ENCODE results near the gene GNAZ. TPM values are rescaled to one million over a fixed set of nuclear protein-coding genes. Genes with fewer than 3 reads are reported as not detected.

GNAZ gene
- total and polyA plus RNA-seq, 12 donors = 1.3 to 4.2 (median 2.3) TPM

DNA sequence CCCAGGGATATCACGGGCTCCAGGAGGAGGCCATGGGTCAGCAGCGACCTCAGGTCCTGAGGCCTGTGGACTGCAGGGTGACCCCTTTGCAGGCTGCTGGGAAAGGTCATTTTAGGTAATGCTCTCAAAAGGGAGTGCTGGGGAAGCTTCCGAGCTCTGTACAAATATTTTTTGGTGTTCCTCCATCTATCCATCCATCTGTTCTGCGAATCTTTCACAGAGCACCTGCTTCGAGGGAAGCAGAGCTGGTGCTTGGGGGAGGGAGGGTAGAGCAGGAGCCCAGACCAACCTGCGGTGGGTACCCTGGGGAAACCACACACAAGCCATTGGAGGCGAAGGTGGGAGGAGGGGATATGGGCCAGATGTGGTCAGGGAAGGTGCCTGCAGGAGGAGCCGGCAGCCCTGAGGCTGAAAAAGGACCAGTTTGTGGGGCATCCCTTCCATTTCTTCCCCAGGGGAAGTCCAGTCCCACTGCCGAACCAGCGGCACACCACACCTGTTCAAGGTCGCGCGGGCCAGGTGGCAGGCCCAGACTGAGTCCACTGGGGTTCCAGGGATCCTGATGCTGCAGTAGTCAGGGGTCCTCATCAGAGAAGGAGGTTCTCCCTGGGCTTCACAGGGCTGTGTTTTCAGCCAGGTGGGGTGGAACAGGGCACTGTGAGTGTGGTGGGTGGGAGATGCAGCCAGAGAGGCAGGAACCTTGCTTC lies 13.1 kb downstream of the GNAZ start:
- intact Hi-C loops (cut with DNase I) = loop anchor here in 1 of 10 donors (10.0 kb wide), 1 partner anchor 49 kb away; no protein-coding TSS in a partner anchor
- Histone ChIP-seq H3K36me3 (no peaks in the 10 kb centered on the region), H3K27ac (no peak overlapping the region), H3K4me3 (no peak overlapping the region), H3K4me1 (no peaks in the 10 kb centered on the region), H3K9me3 (no peaks in the 10 kb centered on the region), H3K27me3 (no peaks in the 10 kb centered on the region)
- no peak for DNase-seq
- TF ChIP-seq, protein P1, sequence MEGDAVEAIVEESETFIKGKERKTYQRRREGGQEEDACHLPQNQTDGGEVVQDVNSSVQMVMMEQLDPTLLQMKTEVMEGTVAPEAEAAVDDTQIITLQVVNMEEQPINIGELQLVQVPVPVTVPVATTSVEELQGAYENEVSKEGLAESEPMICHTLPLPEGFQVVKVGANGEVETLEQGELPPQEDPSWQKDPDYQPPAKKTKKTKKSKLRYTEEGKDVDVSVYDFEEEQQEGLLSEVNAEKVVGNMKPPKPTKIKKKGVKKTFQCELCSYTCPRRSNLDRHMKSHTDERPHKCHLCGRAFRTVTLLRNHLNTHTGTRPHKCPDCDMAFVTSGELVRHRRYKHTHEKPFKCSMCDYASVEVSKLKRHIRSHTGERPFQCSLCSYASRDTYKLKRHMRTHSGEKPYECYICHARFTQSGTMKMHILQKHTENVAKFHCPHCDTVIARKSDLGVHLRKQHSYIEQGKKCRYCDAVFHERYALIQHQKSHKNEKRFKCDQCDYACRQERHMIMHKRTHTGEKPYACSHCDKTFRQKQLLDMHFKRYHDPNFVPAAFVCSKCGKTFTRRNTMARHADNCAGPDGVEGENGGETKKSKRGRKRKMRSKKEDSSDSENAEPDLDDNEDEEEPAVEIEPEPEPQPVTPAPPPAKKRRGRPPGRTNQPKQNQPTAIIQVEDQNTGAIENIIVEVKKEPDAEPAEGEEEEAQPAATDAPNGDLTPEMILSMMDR (IDR thresholded peaks at IDR 0.05) = no peak
- no peak for ATAC-seq
- 91% methylated on average over 13 of the region's 13 CpGs for WGBS, 2 donors

DNA sequence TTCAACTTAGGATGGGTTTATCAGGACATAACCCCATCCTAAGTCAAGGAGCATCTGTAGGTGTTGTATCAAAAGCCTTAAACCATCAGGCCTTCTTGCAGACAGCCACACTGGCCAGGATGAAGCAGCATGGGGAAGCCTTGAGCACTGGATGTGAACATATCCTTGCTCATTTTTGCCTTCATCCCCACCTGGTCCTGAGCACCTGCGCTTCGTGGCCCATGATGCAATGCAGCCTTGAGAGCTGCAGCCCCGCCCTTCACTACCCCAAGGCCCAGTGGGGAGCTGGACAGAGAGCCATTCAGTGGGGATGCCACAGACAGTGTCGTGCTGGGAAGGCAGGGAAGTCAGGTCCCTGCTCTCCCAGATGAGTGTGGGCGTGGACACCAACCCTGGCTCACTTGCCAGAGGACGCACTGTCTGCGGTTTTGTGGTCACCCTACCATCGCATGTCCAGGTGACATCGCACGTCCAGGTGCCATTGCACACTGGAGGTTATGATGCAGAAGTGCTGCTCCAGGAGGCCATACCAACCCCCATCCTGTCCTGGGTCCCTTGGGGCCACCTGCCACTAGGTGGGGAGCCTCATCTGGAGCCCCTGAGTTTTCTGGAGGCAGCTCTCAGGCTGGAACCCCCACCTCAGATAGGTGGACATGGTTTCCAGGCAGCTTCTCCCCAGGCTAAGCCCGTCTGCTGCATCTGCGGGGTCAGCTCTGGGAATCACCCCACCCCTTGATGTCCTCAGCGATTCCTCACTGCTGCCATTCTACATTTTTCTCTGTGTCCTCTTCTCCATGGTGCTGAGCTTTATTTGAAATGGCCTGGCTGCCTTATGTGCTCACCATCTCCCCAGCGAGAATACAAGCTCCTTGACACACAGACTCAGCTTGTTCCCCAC lies 14.4 kb downstream of the GNAZ start:
- Histone ChIP-seq H3K27me3 (no peaks in the 10 kb centered on the region), H3K9me3 (no peaks in the 10 kb centered on the region), H3K36me3 (no peaks in the 10 kb centered on the region), H3K27ac (no peak overlapping the region), H3K4me1 (no peaks in the 10 kb centered on the region), H3K4me3 (no peak overlapping the region)
- TF ChIP-seq, protein P1 (IDR thresholded peaks at IDR 0.05) = no peak
- intact Hi-C loops (cut with DNase I) = loop anchor here in 1 of 10 donors (10.0 kb wide), 1 partner anchor 50 kb away; no protein-coding TSS in a partner anchor
- no peak for ATAC-seq
- WGBS, 2 donors = 96 to 97% methylated on average over 14 of the region's 14 CpGs
- no peak for DNase-seq

DNA sequence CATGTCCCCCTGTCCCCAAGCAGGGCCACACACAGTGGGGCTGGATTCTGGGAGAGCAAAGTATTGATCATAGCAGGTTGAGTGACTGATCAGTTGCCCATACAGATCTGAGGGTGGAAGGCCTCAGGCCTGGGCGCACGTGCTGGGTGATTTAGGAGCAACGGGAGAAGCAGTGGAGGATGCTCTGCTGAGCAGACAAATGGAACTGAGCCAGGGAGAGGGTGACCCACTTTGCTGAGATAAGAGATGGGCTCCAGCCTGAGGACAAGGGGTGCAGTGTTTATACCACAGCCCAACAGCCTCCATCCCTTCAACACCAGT lies 15.0 kb downstream of the GNAZ start:
- intact Hi-C loops (cut with DNase I) = loop anchor here in 1 of 10 donors (10.0 kb wide), 1 partner anchor 51 kb away; no protein-coding TSS in a partner anchor
- no peaks in the 10 kb centered on the region for H3K36me3 ChIP-seq
- H3K9me3 ChIP-seq = no peaks in the 10 kb centered on the region
- TF ChIP-seq, protein P1 (IDR thresholded peaks at IDR 0.05) = no peak
- ATAC-seq (no peak), DNase-seq (no peak)
- no peak overlapping the region for H3K27ac ChIP-seq
- H3K4me1 ChIP-seq = no peaks in the 10 kb centered on the region
- H3K27me3 ChIP-seq = no peaks in the 10 kb centered on the region
- H3K4me3 ChIP-seq = no peak overlapping the region
- WGBS, 2 donors = 96 to 98% methylated on average over 3 of the region's 3 CpGs

DNA sequence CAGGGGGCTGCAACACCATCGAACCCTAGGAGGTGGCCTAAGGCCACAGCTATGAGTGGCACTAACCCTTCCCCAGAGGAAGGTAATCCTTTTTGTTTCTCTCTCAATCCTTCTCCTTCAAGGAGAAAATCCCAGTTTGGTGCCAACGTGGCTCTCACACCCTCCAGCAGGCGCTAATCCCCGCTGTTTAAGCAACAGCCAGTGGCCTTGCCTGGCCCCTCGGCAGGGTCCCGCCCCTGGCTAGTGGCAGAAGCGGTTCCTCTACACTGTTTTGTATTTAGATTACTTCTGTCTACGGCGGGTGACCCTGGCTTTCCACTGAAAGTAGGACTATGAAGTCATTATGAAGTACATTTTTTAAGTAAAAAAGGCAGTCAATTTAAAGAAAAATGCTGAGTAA lies 15.5 kb downstream of the GNAZ start:
- ATAC-seq (no peak), DNase-seq (no peak)
- Histone ChIP-seq H3K27ac (no peak overlapping the region), H3K36me3 (no peaks in the 10 kb centered on the region), H3K4me1 (no peaks in the 10 kb centered on the region), H3K27me3 (no peaks in the 10 kb centered on the region), H3K9me3 (no peaks in the 10 kb centered on the region), H3K4me3 (no peak overlapping the region)
- 84 to 87% methylated on average over 9 of the region's 9 CpGs for WGBS, 2 donors
- TF ChIP-seq, protein P1 (IDR thresholded peaks at IDR 0.05) = no peak
- intact Hi-C loops (cut with DNase I) = loop anchor here in 1 of 10 donors (10.0 kb wide), 1 partner anchor 51 kb away; no protein-coding TSS in a partner anchor
